SK-N-SH (cell line): ENCODE data around the gene NRM. TPM values are rescaled to one million over a fixed set of nuclear protein-coding genes. Genes with fewer than 3 reads are reported as not detected.

ENCODE experiments used
- CTCF ChIA-PET: fragments of 300-600, 350-600 bp; formaldehyde crosslinking; extraction: SDS; loops from one replicate; lab custom pipeline; 2021; lab: Yijun Ruan, JAX
- POLR2A ChIA-PET: fragments of 350-600 bp; sonication (Branson Sonifier 250); formaldehyde crosslinking; extraction: SDS; loops from one replicate; lab custom pipeline; 2020; ENCODE audit warnings: antibody characterized with exemption, inconsistent platforms; lab: Yijun Ruan, JAX
- DNase-seq: peaks from one replicate; pipeline ENCODE4 v3.0.0; 2012
- H2AFZ ChIP-seq: fragments of 200-600 bp; sonication (generic); 2 replicates; pipeline ENCODE4 v1.8.1; 2016; ENCODE audit warnings: antibody characterized with exemption, mild to moderate bottlenecking, low read depth
- H3F3A ChIP-seq: fragments of 200-600 bp; sonication (generic); replicated peaks from 2 replicates; pipeline ENCODE3; 2016; ENCODE audit warnings: antibody characterized with exemption, mild to moderate bottlenecking; ENCODE audit not compliant: insufficient read depth
- H3K27ac ChIP-seq, 2 experiments: fragments of 200-500 bp in 1 of 2; fragments of 200-600 bp in 1 of 2; sonication (Bioruptor generic) in 1 of 2; sonication (generic), shearing (Covaris generic) in 1 of 2; 2 replicates each; pipeline versions ENCODE4 v1.5.1 to v1.6.1; 2014 to 2016; ENCODE audit warnings: low read depth in 2 of 2, inconsistent platforms in 1 of 2, low read length in 1 of 2, mild to moderate bottlenecking in 1 of 2, mixed read lengths in 1 of 2
- H3K27me3 ChIP-seq: fragments of 200-600 bp; sonication (generic), shearing (Covaris generic); 2 replicates; pipeline ENCODE4 v1.6.1; 2016; ENCODE audit warnings: mixed run types; ENCODE audit not compliant: insufficient read depth
- H3K36me3 ChIP-seq, 2 experiments: fragments of 200-500 bp in 1 of 2; fragments of 200-600 bp in 1 of 2; sonication (Bioruptor generic) in 1 of 2; sonication (generic) in 1 of 2; replicated peaks in 1 of 2; 2 replicates each; pipeline versions ENCODE3 to v1.5.1; 2014 to 2016; ENCODE audit warnings: low read length in 1 of 2, mild to moderate bottlenecking in 1 of 2; ENCODE audit not compliant: insufficient read depth in 2 of 2, control insufficient read depth in 1 of 2
- H3K4me1 ChIP-seq, 2 experiments: fragments of 200-500 bp in 1 of 2; fragments of 200-600 bp in 1 of 2; sonication (Bioruptor generic) in 1 of 2; sonication (generic), shearing (Covaris generic) in 1 of 2; 2 replicates each; pipeline versions ENCODE4 v1.5.1 to v1.6.1; 2014 to 2016; ENCODE audit warnings: low read depth in 1 of 2, low read length in 1 of 2, mixed run types in 1 of 2; ENCODE audit not compliant: insufficient read depth in 2 of 2, control insufficient read depth in 1 of 2
- H3K4me2 ChIP-seq: fragments of 200-600 bp; sonication (generic), shearing (Covaris generic); 2 replicates; pipeline ENCODE4 v1.6.1; 2017; ENCODE audit warnings: mixed run types
- H3K4me3 ChIP-seq, 2 experiments: fragments of 200-500 bp in 1 of 2; fragments of 200-600 bp in 1 of 2; sonication (Bioruptor generic) in 1 of 2; sonication (generic), shearing (Covaris generic) in 1 of 2; 2 replicates each; pipeline versions ENCODE4 v1.5.1 to v1.8.1; 2014 to 2016; ENCODE audit warnings: low read depth in 2 of 2, inconsistent platforms in 1 of 2, low read length in 1 of 2, mild to moderate bottlenecking in 1 of 2, mixed read lengths in 1 of 2, moderate library complexity in 1 of 2
- H3K79me2 ChIP-seq: fragments of 200-600 bp; sonication (generic); 2 replicates; pipeline ENCODE4 v1.8.1; 2017; ENCODE audit warnings: mild to moderate bottlenecking; ENCODE audit not compliant: insufficient read depth
- H3K9ac ChIP-seq: fragments of 200-600 bp; sonication (generic); 2 replicates; pipeline ENCODE4 v1.6.1; 2017; ENCODE audit warnings: mixed run types
- H3K9me2 ChIP-seq: fragments of 200-600 bp; sonication (generic); 2 replicates; pipeline ENCODE4 v1.6.1; 2017; ENCODE audit warnings: mixed run types
- H3K9me3 ChIP-seq: fragments of 200-600 bp; sonication (generic); 2 replicates; pipeline ENCODE4 v1.6.1; 2017; ENCODE audit warnings: mixed run types, mild to moderate bottlenecking, moderate library complexity
- H4K20me1 ChIP-seq: fragments of 200-600 bp; sonication (generic); 2 replicates; pipeline ENCODE4 v1.6.1; 2017; ENCODE audit warnings: mild to moderate bottlenecking, mixed run types; ENCODE audit not compliant: insufficient read depth
- ELF1 ChIP-seq: IDR thresholded peaks from 2 replicates; pipeline ENCODE4 v1.4.0; 2012
- FOSL2 ChIP-seq: IDR thresholded peaks from 2 replicates; pipeline ENCODE4 v1.4.0; 2012; ENCODE audit warnings: low read depth, mild to moderate bottlenecking, moderate library complexity, borderline replicate concordance
- FOXM1 ChIP-seq: IDR thresholded peaks from 2 replicates; pipeline ENCODE4 v1.4.0; 2012; ENCODE audit warnings: low read depth, mild to moderate bottlenecking
- MEF2A ChIP-seq: IDR thresholded peaks from 2 replicates; pipeline ENCODE4 v1.4.0; 2012; ENCODE audit warnings: low read depth, borderline replicate concordance
- PBX3 ChIP-seq: IDR thresholded peaks from 2 replicates; pipeline ENCODE4; 2012
- SIN3A ChIP-seq: IDR thresholded peaks from 2 replicates; pipeline ENCODE4 v1.6.1; 2012; ENCODE audit warnings: low read depth, mild to moderate bottlenecking, low read length, moderate library complexity, borderline replicate concordance
- TCF12 ChIP-seq: IDR thresholded peaks from 2 replicates; pipeline ENCODE4 v1.4.0; 2012
- TEAD4 ChIP-seq: IDR thresholded peaks from 2 replicates; pipeline ENCODE4 v1.4.0; 2012; ENCODE audit warnings: mild to moderate bottlenecking, borderline replicate concordance; ENCODE audit not compliant: insufficient read depth
- USF1 ChIP-seq: IDR thresholded peaks from 2 replicates; pipeline ENCODE4 v1.4.0; 2012; ENCODE audit warnings: low read depth, borderline replicate concordance
- WGBS: methylation state at CpG from one replicate; pipeline ENCODE4 v1.1.6; 2017; ENCODE audit warnings: low lambda C conversion rate; 5-methylcytosine and 5-hydroxymethylcytosine counted together
- polyA plus RNA-seq, 3 experiments: library from polyadenylated mRNA; depleted of rRNA; stranded (reverse); fragments of >200 nt; gene quantifications; 2 replicates each; pipeline ENCODE4 v1.2.3, GENCODE V29; 2012

The NRM gene
- polyA plus RNA-seq, 1 of the 3 experiments (the other 2 are of a cell fraction) = 26.8 TPM

GRCh38 chr6:30691208-30691847 is 544 bp upstream of the NRM start:
- no peak for DNase-seq
- CTCF ChIA-PET = interaction anchor here (1.2 to 29.8 kb wide), 4 partner anchors 9 to 32 kb away, joined by 3 to 838 read pairs (median 32); partner anchors contain the start of genes DHX16, FLOT1, MDC1 and TUBB

GRCh38 chr6:30689985-30690384 is 799 bp downstream of the NRM start:
- Histone ChIP-seq H3K27ac (peak overlapping the region; percentile 78 to 87), H3K79me2 (peaks cover 55% of the 10 kb centered on the region), H3K4me3 (peak overlapping the region; percentile 66 to 86), H3K9me2 (no peaks in the 10 kb centered on the region), H3K4me1 (peaks cover 17 to 40% of the 10 kb centered on the region in 2 experiments; a peak in 2 of 4 replicates), H3K27me3 (no peaks in the 10 kb centered on the region), H3F3A (no peaks in the 10 kb centered on the region), H3K36me3 (peaks cover 0 to 3% of the 10 kb centered on the region in 2 experiments), H3K9me3 (no peaks in the 10 kb centered on the region), H4K20me1 (no peaks in the 10 kb centered on the region; the same call in 1 of the 2 replicates), H3K9ac (peak overlapping the region; percentile 74; the same call in 1 of the 2 replicates), H2AFZ (no peak overlapping the region), H3K4me2 (peak overlapping the region; percentile 76)
- WGBS = 26% methylated on average over 3 of the region's 4 CpGs
- POLR2A ChIA-PET = interaction anchor here (0.6 to 1.5 kb wide), 3 partner anchors 20 to 31 kb away, joined by 3 to 6 read pairs (median 3); partner anchors contain the start of gene MDC1
- DNase-seq = no peak
- no peak for TF ChIP-seq TEAD4
- no peak for TF ChIP-seq ELF1
- TF ChIP-seq FOSL2 = no peak
- no peak for TF ChIP-seq SIN3A
- CTCF ChIA-PET = interaction anchor here (1.7 to 29.8 kb wide), 3 partner anchors 9 to 33 kb away, joined by 3 to 838 read pairs (median 56); partner anchors contain the start of genes FLOT1, MDC1 and TUBB

More at GRCh38 chr6:30691208-30691847, 544 bp upstream of the NRM start:
- POLR2A ChIA-PET = interaction anchor here (0.5 to 1.5 kb wide), 7 partner anchors 10 to 847 kb away, joined by 3 to 6 read pairs (median 3); partner anchors contain the start of gene MDC1
- no peaks in the 10 kb centered on the region for H3K9me2 ChIP-seq
- H3K9ac ChIP-seq = peak overlapping the region; percentile 74
- peak overlapping the region; percentile 88 for H2AFZ ChIP-seq
- peaks cover 42% of the 10 kb centered on the region for H3K79me2 ChIP-seq
- H3K9me3 ChIP-seq = no peaks in the 10 kb centered on the region
- peaks cover 17 to 27% of the 10 kb centered on the region in 2 experiments; a peak in 2 of 4 replicates for H3K4me1 ChIP-seq
- no peaks in the 10 kb centered on the region for H3K27me3 ChIP-seq
- H4K20me1 ChIP-seq = no peaks in the 10 kb centered on the region
- TF ChIP-seq MEF2A (no peak), FOXM1 (no peak), PBX3 (0 out of 2 replicates have a peak, but pooled peaks have one; percentile 15), TCF12 (no peak), USF1 (no peak)
- TF ChIP-seq, all 33 proteins: peak for 1
- H3K4me3 ChIP-seq = peak overlapping the region; percentile 66 to 86
- WGBS = 33% methylated on average over 8 of the region's 8 CpGs
- peak overlapping the region; percentile 78 to 87; a peak in 3 of 4 replicates for H3K27ac ChIP-seq
- H3K36me3 ChIP-seq = no peaks in the 10 kb centered on the region
- peak overlapping the region; percentile 76 for H3K4me2 ChIP-seq
- no peaks in the 10 kb centered on the region for H3F3A ChIP-seq
